NCI-H2196 treated with DMSO at 0.1 percent for 48 hours (cell line): ENCODE data around the gene KRT36.

Source experiments
- DNase-seq: peaks from one replicate; lab custom pipeline; 2025; ENCODE audit not compliant: unreplicated experiment; lab: John Stamatoyannopoulos, UW

The KRT36 gene

DNA sequence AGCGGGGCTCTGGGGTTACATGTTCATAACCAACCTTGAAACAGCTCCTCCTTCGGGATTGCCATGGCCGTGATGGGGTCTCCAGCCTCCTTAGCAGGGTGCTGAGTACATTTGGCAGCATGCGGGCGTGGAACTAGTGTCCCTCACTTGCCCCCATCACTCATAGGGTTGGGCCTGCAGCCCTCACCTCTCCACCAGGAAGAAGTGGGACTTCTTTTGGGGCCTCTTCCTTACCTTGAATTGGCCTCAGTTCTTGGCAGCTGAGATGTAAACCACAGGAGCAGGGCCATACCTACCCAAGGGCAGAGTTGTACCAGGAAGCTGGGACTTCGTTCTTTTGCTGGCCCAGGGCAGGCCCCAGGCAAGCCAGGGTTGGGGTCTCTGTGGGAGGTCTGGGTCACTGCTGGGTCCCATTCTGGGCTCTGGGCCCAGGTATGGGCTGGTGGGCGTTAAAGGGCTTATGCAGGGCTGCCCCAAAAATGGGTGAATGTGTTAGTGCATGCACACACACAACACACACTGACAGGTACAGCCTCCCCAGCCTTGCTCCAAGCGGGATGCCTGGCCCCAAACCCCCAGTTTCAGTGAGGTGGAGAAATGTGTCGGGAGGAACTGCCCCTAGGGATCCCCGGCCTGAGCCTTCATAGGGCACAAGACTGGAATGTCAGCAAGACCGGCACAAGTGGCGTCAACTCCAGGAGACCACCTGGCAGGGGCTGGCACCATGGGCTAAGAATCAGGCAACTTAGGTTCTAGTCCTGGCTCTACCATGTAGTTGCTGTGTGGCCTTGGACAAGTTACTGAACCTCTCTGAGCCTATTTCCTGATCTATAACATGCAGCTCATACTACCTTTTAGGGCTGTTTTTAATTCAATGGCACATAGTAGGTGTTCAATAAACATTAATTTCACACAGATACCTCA is 32.9 kb upstream of the KRT36 start:
- DNase-seq = no peak

DNA sequence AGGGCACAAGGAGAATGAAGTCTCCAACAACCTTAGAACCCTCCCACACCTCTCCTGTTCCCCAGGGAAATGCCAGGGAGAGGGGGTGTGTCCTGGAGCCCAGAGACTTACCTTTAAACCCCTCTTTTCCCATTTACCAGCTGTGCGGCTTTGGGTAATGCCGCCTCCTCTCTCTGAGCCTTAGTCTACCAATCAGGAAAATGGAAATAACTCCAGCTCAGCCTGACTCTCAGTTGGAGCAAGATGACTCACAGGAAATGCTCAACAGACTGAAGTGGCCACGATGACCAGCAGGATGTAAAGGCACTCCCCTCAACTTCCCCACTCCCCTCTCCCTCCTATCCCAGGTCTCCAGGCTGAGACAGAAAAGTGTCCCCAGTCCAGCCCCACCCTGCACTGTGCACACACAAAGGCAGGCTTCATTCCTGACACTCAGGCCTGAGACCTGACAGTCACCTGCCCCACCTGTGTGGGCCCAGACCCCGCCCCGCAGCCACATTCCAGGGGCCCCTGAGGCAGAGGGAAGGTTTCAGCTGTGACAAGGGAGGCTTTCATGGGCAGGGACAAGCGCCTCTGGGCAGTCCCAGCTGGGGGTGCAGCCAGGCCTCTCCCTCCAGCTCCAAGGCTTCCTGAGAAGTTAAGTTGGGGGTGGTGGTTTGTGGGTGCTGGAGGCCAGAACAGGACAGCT is 32.0 kb upstream of the KRT36 start:
- DNase-seq = no peak

DNA sequence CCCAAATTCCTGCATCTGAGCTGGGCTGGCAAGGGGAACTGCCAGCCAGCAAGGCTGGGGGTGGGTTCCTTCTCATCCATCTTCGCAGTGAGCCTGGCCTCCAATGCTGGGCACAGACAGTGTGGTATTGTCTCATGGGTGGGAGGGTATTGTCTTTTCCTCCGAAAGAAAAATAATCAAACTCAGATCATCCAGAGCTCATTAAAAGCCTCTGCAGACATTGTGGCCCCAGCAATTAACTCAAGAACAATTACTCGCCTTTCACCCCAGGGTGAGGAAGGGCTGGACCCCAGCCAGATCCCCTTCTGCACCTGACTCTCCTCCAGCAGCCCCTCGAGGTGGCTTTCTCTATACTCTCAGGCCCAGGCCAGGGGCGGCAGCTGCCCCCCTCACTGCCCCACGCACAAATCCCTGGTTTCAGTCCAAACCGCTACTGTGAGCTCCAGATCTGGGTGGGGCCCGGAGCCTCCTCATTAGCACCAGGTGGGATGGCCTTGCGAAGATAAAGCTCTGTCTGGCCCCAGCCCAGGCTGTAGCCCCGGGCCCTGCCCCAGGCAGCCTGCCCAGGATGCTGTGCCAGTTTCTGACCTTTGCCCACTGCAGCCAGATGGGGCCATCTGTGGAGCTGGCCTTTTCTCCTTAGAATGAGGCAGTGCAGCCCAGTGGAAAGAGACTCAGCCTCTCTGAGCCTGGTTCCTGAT is 31.3 kb upstream of the KRT36 start:
- DNase-seq = peak; percentile 50

DNA sequence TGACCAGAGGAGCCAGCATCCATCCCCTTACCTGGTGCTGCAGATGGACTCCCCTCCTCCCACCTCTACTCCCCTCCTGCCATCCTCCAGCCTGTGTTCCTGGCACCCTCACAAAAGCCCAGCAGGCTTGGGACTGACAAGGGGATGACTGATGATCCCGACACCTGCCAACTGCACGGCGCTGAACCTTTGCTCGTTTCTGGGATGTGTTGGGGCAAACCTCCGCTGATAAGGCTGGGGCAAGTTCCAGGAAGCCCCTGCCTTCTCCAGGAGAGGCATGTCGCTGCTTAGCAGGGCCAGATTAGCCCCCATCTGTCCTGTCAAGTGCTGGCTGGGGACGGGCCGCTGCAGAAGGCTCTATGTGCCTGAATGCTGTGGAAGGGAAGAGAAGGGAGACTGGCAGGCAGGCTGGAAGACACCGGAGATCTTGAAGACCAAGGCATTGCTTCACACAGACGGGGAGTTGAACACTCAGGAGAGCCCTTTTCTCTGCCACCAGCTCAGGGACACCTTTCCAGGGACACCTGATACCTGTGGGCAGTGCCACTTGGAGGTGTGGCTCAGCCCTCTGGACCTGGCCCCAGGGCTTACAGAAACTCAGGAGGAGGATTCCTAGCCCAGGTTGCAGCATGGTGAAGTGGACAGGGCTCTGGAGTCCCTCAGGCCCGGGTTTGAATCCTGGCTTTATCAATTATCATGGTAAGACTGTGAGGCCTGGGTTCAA is 30.0 kb upstream of the KRT36 start:
- DNase-seq = peak; percentile 24

DNA sequence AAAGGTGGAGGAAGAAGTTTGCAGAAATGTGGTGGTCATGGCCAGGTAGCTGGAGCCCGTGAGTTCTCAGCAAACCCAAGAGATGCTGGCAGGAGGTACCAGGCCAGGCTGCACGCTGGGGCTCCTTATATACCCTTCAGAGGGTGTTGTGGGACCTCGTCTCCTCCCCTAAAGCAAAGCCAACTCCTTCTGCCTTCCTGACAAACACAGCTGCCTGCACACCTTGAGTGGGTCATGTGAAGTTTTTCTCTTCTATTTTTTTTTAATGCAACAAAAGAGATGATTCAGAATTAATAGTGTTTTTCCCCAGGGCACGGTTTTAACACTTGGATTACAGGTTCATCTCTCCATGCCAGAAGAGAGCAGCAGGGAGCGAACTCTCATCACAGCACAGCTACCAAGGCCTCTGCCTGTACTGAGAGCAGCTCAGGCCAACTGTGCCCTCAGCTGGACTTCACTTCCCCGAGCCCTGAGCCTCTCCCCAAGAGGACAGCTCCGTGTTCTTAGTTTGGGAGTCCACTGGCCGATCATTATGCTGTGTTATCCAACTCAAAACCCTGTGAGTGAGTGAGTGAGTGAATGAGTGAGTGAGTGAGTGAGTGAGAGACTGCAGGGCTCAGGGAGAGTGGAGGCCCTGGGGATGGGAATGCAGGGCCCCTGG is 29.2 kb upstream of the KRT36 start, which contains the start of gene KRT15:
KRT15 (minus strand) TSS at position 102 of the 661 bp plus-strand sequence; CDS start at position 39, 63 bp downstream.
- no peak for DNase-seq

DNA sequence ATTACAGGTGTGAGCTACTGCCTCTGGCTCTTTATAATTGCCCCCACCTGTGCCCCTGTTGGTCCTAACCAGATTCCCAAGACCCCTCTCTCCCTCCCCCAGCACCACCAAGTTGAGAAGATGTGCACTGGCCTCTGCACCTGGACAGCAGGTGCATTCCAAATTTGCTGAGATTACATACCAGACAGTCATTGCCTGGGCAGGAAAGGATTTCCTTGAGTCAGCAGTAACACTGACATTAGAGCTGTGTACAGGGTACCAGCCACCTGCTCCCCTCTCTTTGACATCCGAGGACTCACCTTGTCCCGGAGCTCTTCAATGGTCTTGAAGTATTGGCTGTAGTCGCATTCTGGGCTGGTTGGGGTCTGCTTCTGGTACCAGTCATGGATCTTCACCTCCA is 28.3 kb upstream of the KRT36 start:
- DNase-seq = no peak

DNA sequence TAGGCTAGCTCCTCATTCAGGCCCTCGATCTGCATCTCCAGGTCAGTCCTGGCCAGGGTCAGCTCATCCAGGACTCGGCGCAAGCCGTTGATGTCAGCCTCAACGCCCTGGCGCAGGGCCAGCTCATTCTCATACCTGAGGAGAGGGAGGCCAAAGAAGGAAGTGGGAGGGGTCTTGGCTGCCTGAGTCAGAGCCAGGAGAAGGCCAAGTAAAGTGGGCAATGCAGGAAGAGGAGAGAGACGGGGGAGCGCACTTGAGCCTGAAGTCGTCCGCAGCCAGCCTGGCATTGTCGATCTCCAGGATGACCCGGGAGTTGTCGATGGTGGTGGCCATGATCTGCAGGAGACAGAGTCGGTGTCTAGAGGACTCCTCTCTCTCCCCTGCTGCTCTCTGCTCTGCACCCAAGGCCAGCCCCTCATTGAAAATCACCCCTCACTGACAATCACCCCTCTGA is 27.1 kb upstream of the KRT36 start:
- DNase-seq = no peak

DNA sequence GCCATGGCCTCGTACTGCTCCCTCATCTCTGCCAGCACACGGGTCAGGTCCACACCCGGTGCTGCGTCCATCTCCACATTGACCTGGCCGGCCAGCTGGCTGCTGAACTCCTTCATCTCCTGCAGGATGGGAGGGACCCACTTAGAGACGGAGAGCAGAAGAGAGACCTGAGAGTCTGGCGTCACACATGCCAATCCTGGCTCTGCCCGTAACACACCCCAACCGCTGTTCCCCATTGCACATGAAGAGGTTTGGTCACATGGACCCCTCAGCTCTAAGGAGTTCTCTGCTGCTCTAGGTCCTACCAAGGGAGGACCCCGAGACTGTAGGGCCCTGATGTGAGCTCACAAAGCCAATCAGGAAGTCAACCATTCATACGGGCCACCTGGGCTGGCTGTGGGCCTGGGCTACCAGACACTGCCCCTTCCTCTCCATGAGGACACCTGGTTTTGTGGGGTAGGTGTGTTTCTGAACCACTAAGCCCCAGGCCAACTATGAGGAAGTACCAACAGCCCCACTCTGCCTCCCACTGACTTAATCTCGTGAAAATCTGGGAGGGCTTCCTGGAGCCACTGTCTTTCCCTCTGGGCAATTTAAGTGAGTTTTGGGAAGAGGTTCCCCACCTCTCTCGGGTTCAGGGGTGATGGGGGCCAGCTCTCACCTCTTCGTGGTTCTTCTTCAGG is 26.6 kb upstream of the KRT36 start:
- no peak for DNase-seq

DNA sequence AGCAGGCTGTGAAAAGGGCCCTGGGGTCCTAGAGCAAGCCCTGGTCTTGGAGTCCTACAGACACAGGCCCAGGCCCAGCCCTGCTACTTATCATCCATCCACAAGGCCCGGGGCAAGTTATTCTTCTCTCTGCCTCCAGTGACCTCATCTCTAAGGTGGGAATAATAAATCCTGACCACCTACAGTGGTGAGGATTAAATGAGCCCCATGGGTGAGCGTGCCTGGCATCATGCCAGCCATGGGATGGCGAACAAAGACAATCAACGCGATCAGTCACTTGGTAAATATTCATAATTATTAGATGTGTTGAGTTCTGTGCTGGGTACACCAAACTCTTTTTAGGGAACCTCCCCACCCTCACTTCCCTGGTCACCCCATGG is 23.4 kb upstream of the KRT36 start:
- DNase-seq = no peak

DNA sequence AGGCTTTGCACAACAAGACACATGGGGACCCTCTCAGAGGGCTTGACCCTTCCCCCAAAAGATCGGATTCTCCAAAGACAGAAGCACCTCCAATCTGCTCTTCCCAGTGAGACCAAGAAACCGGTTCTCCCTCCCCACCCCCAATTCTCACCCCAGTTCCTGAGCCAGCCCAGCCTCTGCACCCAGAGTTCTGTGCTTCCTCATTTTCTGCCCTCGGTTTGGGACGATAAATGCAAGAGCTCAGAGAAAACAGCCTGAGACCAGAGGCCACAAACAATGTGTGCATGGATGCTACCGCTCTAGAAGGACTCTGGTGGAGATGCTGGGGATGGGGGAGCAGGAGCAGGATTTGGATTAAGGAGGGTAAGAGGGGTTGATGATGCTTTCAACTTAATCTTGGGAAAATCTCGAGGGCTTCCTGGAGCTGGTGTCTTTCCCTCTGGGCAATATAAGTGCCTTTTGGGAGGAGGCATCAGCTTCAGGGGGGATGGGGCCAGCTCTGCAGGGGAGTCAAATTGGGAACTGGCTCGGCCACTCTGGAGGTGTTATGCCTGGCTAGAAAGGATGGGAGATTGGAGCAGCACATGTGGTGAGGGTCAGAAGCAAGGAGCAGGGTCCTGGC is 22.9 kb upstream of the KRT36 start:
- DNase-seq = no peak

DNA sequence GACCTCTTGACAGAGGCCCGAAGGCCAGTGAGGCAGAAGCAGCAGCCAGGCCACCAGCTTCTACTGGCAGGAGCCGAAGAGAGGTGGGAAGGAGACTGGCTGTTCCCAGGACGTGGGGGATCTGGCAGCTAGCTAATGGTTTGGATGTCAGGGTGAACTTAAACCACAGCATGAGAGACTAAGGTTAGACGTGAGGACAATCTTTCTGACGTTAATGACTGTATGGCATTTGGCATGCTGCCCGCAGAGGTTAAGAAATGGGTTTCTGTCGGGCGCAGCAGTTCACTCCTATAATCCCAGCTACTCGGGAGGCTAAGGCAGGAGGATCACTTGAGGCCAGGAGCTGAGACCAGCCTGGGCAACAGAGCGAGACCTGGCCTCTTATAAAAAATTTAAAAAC is 22.0 kb upstream of the KRT36 start:
- DNase-seq = no peak

DNA sequence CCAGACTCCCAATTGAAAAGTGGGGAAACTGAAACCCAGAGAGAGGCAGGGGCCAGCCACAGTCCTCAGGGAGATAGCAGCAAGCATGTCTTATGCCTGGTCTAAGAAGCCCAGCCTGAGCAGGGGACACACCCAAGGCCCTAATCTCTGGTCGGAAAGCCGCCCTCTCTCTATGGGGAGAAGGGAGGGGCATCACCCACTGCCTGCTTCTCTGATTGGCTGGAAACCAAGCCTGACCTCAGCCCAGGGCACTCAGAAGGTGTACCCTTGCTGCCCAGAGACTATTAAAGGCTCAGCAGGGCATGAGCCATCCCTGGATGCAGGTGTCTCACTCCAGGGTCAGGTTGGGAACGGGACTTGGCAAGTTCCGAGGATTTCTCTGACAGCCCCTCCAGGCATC is 21.4 kb upstream of the KRT36 start:
- no peak for DNase-seq

DNA sequence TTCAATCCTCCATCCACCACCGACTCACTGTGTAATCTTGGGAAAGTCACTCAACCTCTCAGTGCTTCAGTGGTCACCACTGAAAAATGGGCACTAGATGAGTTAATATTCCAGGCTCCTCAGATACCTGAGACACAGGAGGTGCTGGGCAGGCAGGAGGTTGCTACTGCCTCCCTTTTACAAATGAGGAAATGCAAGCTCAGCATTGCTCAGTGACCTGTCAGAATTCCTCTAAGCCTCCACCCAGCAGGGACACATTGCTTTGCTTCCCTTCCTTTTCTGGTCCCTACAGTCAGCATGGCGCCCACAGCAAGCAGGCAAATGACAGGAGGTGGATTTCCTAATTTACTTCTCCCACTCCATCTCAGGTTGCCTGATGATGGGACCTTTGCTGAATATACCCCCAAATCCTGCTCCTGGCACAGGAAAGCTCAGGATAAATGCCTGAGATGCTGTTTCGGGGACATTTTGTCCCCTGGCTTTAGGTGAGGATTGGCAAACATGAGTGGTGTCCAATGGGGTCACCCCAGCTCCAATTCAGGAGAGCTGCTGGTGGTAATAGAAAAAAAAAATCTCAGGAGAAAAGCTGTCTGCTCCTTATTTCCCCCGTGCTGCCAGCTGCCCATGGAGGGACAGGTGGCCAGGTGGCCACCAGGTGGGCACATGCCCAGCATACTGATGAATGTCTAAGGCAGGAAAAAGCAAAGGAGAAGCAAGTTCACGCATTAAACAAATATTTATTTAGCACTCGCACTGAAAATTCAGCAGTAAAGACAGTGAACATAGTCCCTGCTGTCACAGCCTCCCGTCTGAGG is 20.7 kb upstream of the KRT36 start:
- no peak for DNase-seq

DNA sequence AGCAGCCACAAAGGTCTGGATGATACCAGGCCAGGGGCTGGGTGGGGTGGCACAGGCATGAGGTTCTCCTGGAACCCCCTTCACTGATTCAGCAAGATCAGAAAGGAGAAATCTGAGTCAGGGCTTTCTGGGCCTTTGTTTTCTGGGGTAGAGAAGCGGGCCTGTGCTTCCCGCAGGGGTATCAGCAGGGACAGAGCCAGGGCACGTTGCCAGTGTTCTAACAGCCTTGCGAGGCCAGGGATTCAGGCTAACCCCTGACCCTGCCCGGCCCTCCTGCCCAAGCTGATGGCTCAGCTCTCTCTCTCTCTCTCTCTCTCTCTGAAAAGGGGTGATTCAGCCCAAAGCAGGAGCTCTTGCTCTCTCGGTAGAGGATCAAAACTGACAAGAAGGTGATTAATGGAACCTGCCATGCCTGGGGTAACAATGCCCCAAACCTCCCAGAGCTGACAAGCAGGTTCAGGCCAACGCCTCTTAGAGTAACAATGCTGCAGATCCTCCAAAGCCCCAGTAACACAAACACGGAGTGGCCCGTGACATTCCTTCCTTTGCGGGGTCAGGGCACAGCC is 17.7 kb upstream of the KRT36 start:
- DNase-seq = no peak

DNA sequence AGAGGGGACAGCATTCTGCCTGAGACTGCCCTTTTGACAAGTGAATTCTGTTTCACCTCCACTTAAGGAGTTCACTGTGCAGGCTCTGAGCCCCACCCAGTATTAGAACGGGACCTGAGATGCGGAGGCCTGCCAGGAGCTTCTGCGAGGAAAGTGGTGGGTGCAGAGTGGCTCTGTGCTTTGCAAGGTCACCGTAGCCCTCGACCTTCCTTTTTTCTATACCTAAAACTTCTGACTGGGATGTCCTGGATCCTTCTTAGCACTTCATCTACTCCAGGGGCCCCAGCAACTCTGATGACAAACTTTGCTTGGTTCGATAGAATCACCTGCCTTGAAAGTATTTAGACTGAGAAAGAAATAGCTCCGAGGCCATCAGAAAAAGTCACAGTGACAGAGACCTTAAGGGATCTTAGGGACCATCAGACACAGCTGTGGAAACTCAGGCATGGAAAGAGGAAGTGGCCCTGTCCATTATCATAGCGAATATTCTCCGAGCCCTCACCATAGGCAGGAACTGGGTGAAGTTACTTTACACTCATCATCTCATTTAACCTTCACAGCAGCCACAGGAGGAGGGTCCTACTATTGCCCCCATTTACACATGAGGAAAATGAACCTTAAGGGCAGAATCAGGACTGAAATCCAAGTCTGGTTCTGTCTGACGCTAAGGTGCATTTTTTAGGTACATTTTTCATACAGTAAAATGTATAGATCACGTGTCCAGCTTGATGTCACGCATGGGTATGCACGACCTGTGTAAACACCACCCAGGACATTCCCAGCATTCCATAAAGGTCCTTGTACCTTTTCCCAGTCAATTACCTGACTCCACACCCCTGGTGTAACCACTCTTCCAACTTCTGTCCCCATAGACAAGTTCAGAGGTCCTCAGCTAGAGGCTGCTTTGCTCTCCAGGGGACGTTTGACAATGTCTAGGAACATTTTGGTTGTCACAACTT is 16.4 kb upstream of the KRT36 start:
- DNase-seq = no peak

DNA sequence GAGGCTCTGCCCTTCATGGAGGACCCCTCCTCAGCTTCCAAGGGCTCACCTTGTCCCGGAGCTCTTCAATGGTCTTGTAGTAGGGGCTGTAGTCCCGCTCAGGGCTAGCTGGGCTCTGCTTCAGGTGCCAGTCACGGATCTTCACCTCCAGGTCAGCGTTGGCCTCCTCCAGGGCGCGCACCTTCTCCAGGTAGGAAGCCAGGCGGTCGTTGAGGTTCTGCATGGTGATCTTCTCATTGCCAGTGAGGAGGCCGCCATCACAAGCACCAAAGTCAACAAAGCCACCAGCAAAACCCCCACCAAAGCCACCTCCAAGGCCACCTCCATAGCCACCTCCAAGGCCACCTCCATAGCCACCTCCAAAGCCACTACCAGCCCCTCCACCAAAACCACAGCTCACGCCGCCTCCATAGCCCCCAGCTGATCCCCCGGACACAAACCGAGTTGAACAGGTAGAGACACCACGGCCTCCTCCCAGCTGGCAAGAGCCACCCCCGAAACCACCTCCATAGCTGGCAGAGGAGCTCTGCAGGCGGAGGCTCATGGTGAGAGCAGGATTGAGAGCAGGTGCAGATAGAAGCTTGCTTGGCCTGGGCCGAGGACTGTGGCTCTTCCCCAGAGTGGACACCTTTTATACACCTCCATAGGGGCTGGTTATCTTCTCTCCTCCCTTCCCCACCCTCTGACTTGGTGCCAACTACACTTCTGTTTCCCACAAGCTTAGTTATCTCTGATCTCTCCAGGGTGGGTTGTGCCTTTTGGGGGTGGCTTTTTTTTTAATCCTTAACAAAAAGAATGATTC is 15.5 kb upstream of the KRT36 start, which contains the start of gene KRT13:
KRT13 (minus strand) TSS at position 606 of the 802 bp plus-strand sequence; CDS start at position 544, 62 bp downstream.
- no peak for DNase-seq
